Measurements from ENCODE around the gene XRCC6. TPM values are rescaled to one million over a fixed set of nuclear protein-coding genes. Genes with fewer than 3 reads are reported as not detected.
"Not testable (repeated sequence)": the region's sequence is repeated elsewhere in the genome, so short reads cannot be mapped to it uniquely, and the experiment has no call there.

Gene XRCC6
- polyA plus RNA-seq, 1 donor (not counting 4 experiments of a cell fraction or from before 2014, with no cell fraction given): 247 TPM

DNA sequence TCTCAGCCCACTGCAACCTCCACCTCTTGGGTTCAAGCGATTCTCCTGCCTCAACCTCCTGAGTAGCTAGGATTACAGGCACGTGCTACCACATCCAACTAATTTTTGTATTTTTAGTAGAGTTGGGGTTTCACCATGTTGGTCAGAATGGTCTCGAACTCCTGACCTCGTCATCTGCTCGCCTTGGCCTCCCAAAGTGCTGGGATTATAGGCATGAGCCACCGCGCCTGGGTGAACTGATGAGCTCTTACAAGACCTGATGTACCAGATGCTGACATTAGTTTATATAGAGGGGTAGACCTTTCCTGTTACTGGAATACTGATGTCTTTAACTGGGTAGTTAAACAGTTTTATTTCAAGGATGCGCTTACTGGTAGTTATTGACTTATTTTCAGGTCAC lies 13.5 kb downstream of the XRCC6 start:
- H3K27ac ChIP-seq (ENCODE audit: control insufficient read depth, insufficient read depth, low read length); H3K9me3 ChIP-seq (ENCODE audit: control insufficient read depth, low read depth, low read length); H3K9me1 ChIP-seq (ENCODE audit: control insufficient read depth, extremely low read depth, insufficient read depth, low read length); H4K20me1 ChIP-seq (ENCODE audit: control insufficient read depth, extremely low read depth, insufficient read depth, low read length); FAIRE-seq; DNase-seq (ENCODE audit: low read depth, low spot score); H2AFZ ChIP-seq (ENCODE audit: control insufficient read depth, low read length); H3K4me2 ChIP-seq (ENCODE audit: control insufficient read depth, extremely low read depth, insufficient read depth, low read depth, low read length); H3K4me3 ChIP-seq (ENCODE audit: control insufficient read depth in 2 of 3, extremely low read depth in 1 of 3, insufficient read depth in 2 of 3, low read depth in 1 of 3, low read length in 3 of 3); H3K9ac ChIP-seq (ENCODE audit: control insufficient read depth, extremely low read depth, insufficient read depth, low read length); H3K27me3 ChIP-seq (ENCODE audit: control insufficient read depth, extremely low read depth, insufficient read depth, low read length); dilution Hi-C loops (cut with MboI; ENCODE audit: extremely low pct_ligation_motif_present, low sequenced_read_pairs): not testable (repeated sequence)
- H3K79me2 ChIP-seq (ENCODE audit: control insufficient read depth, insufficient read depth, low read length): peaks cover 28% of the 10 kb centered on the region
- peaks cover 25 to 44% of the 10 kb centered on the region in 2 experiments for H3K36me3 ChIP-seq (ENCODE audit: control insufficient read depth in 2 of 2, extremely low read depth in 1 of 2, insufficient read depth in 2 of 2, low read length in 2 of 2)
- H3K4me1 ChIP-seq (ENCODE audit: control insufficient read depth, extremely low read depth, insufficient read depth, low read length): peaks cover 12% of the 10 kb centered on the region

DNA sequence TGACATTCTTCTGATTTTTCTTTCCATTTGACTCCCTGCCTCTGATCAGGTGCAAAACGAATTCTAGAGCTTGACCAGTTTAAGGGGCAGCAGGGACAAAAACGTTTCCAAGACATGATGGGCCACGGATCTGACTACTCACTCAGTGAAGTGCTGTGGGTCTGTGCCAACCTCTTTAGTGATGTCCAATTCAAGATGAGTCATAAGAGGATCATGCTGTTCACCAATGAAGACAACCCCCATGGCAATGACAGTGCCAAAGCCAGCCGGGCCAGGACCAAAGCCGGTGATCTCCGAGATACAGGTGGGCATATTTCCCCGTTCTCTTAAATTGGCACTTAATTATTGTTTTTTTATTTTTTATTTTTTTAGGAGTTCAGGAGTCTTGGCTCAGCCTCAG lies 15.4 kb downstream of the XRCC6 start:
- Histone ChIP-seq H3K27me3 (ENCODE audit: control insufficient read depth, extremely low read depth, insufficient read depth, low read length) (no peaks in the 10 kb centered on the region), H3K9ac (ENCODE audit: control insufficient read depth, extremely low read depth, insufficient read depth, low read length) (no peak overlapping the region), H3K9me1 (ENCODE audit: control insufficient read depth, extremely low read depth, insufficient read depth, low read length) (no peaks in the 10 kb centered on the region), H3K4me2 (ENCODE audit: control insufficient read depth, extremely low read depth, insufficient read depth, low read depth, low read length) (no peak overlapping the region), H3K79me2 (ENCODE audit: control insufficient read depth, insufficient read depth, low read length) (peaks cover 36% of the 10 kb centered on the region), H4K20me1 (ENCODE audit: control insufficient read depth, extremely low read depth, insufficient read depth, low read length) (peaks cover 5% of the 10 kb centered on the region), H3K36me3 (ENCODE audit: control insufficient read depth in 2 of 2, extremely low read depth in 1 of 2, insufficient read depth in 2 of 2, low read length in 2 of 2) (peaks cover 25 to 49% of the 10 kb centered on the region in 2 experiments), H3K4me1 (ENCODE audit: control insufficient read depth, extremely low read depth, insufficient read depth, low read length) (peaks cover 12% of the 10 kb centered on the region), H3K27ac (ENCODE audit: control insufficient read depth, insufficient read depth, low read length) (peak overlapping the region; percentile 4), H2AFZ (ENCODE audit: control insufficient read depth, low read length) (no peak overlapping the region), H3K4me3 (ENCODE audit: control insufficient read depth in 2 of 3, extremely low read depth in 1 of 3, insufficient read depth in 2 of 3, low read depth in 1 of 3, low read length in 3 of 3) (no peak overlapping the region), H3K9me3 (ENCODE audit: control insufficient read depth, low read depth, low read length) (no peaks in the 10 kb centered on the region)
- TF ChIP-seq, protein P1, sequence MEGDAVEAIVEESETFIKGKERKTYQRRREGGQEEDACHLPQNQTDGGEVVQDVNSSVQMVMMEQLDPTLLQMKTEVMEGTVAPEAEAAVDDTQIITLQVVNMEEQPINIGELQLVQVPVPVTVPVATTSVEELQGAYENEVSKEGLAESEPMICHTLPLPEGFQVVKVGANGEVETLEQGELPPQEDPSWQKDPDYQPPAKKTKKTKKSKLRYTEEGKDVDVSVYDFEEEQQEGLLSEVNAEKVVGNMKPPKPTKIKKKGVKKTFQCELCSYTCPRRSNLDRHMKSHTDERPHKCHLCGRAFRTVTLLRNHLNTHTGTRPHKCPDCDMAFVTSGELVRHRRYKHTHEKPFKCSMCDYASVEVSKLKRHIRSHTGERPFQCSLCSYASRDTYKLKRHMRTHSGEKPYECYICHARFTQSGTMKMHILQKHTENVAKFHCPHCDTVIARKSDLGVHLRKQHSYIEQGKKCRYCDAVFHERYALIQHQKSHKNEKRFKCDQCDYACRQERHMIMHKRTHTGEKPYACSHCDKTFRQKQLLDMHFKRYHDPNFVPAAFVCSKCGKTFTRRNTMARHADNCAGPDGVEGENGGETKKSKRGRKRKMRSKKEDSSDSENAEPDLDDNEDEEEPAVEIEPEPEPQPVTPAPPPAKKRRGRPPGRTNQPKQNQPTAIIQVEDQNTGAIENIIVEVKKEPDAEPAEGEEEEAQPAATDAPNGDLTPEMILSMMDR (optimal IDR thresholded peaks at IDR 0.05 in 1 of 3, IDR thresholded peaks at IDR 0.05 in 1 of 3, conservative IDR thresholded peaks at IDR 0.05 in 1 of 3; ENCODE audit: extremely low read depth in 1 of 3, insufficient read depth in 2 of 3, low read length in 3 of 3): no peak
- no peak for TF ChIP-seq EZH2 (IDR thresholded peaks at IDR 0.05; ENCODE audit: low read length)
- DNase-seq (ENCODE audit: low read depth, low spot score) (no peak), FAIRE-seq (peak; percentile 91)
- dilution Hi-C loops (cut with MboI; ENCODE audit: extremely low pct_ligation_motif_present, low sequenced_read_pairs): no loop called here

DNA sequence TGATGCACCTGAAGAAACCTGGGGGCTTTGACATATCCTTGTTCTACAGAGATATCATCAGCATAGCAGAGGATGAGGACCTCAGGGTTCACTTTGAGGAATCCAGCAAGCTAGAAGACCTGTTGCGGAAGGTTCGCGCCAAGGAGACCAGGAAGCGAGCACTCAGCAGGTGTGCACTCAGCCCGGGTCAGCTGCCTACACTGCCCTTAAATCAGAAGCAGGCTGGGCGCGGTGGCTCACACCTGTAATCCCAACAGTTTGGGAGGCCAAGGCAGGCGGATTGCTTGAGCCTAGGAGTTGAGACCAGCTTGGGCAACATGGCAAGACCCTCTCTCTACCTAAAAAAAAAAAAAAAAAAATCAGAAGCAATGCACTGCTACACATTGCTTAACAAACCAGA lies 16.5 kb downstream of the XRCC6 start:
- peaks cover 30 to 44% of the 10 kb centered on the region in 2 experiments for H3K36me3 ChIP-seq (ENCODE audit: control insufficient read depth in 2 of 2, extremely low read depth in 1 of 2, insufficient read depth in 2 of 2, low read length in 2 of 2)
- H3K4me1 ChIP-seq (ENCODE audit: control insufficient read depth, extremely low read depth, insufficient read depth, low read length): peaks cover 12% of the 10 kb centered on the region
- H3K27me3 ChIP-seq (ENCODE audit: control insufficient read depth, extremely low read depth, insufficient read depth, low read length); H3K4me2 ChIP-seq (ENCODE audit: control insufficient read depth, extremely low read depth, insufficient read depth, low read depth, low read length); H3K4me3 ChIP-seq (ENCODE audit: control insufficient read depth in 2 of 3, extremely low read depth in 1 of 3, insufficient read depth in 2 of 3, low read depth in 1 of 3, low read length in 3 of 3); DNase-seq (ENCODE audit: low read depth, low spot score); H2AFZ ChIP-seq (ENCODE audit: control insufficient read depth, low read length); H3K9me3 ChIP-seq (ENCODE audit: control insufficient read depth, low read depth, low read length); H3K27ac ChIP-seq (ENCODE audit: control insufficient read depth, insufficient read depth, low read length); H4K20me1 ChIP-seq (ENCODE audit: control insufficient read depth, extremely low read depth, insufficient read depth, low read length); FAIRE-seq; dilution Hi-C loops (cut with MboI; ENCODE audit: extremely low pct_ligation_motif_present, low sequenced_read_pairs); H3K9me1 ChIP-seq (ENCODE audit: control insufficient read depth, extremely low read depth, insufficient read depth, low read length); H3K9ac ChIP-seq (ENCODE audit: control insufficient read depth, extremely low read depth, insufficient read depth, low read length): not testable (repeated sequence)
- H3K79me2 ChIP-seq (ENCODE audit: control insufficient read depth, insufficient read depth, low read length): peaks cover 40% of the 10 kb centered on the region

All from keratinocyte (primary cell).